Prostate gland (tissue), 2 donors: ENCODE measurements around the gene SYNC. TPM values are rescaled to one million over a fixed set of nuclear protein-coding genes. Genes with fewer than 3 reads are reported as not detected.

Source experiments
- DNase-seq: peaks from one replicate; pipeline ENCODE4 v3.0.0-alpha.2; 2019; ENCODE audit warnings: low spot score
- H3K27ac ChIP-seq, 2 donors: fragments of 200-600 bp; sonication (generic); 2 replicates each; pipeline ENCODE4 v1.5.1; 2017 to 2019
- H3K27me3 ChIP-seq: fragments of 200-600 bp; sonication (generic); replicated peaks from 2 replicates; pipeline ENCODE4 v1.5.1; 2019; ENCODE audit not compliant: insufficient read depth
- H3K36me3 ChIP-seq, 2 donors: fragments of 200-600 bp; sonication (generic); 1 replicate in 1 of 2; 2 replicates in 1 of 2; pipeline versions ENCODE4 v1.5.1 to v1.8.1; 2017 to 2019
- H3K4me1 ChIP-seq: fragments of 200-600 bp; sonication (generic); replicated peaks from 2 replicates; pipeline ENCODE4 v1.5.1; 2019
- H3K4me3 ChIP-seq, 2 donors: fragments of 200-600 bp; sonication (generic); 2 replicates each; pipeline ENCODE4 v1.5.1; 2017 to 2019
- H3K9me3 ChIP-seq: fragments of 200-600 bp; sonication (generic); 2 replicates; pipeline ENCODE4 v1.5.1; 2017
- POLR2A ChIP-seq: fragments of 450-650 bp; IDR thresholded peaks from one replicate; pipeline ENCODE4 v1.6.1; 2016; ENCODE audit warnings: antibody characterized with exemption, mild to moderate bottlenecking
- POLR2AphosphoS5 ChIP-seq: sonication (generic); formaldehyde crosslinking; IDR thresholded peaks from one replicate; pipeline ENCODE4 v1.6.1; 2017; ENCODE audit warnings: antibody characterized with exemption
- WGBS: methylation state at CpG from one replicate; pipeline ENCODE4 v1.1.5; 2018; 5-methylcytosine and 5-hydroxymethylcytosine counted together
- intact Hi-C: fragments of 100-400 bp; cut with DNase I; formaldehyde crosslinking; loops from one replicate; pipeline ENCODE4 v1.14.2; 2022
- total RNA-seq, 2 donors: library from RNA; depleted of rRNA; stranded (reverse); fragments of >200 nt; gene quantifications; one replicate each; pipeline ENCODE4 v1.1.0, GENCODE V29; 2016
- TF ChIP-seq, protein P1 (sequence below), 4 experiments: fragments of 200-600 bp in 2 of 4; fragments of 450-650 bp in 2 of 4; sonication (generic) in 2 of 4; IDR thresholded peaks; 1 replicate in 3 of 4; 2 replicates in 1 of 4; pipeline ENCODE4 v1.5.1; 2016 to 2019; ENCODE audit warnings: antibody characterized with exemption in 4 of 4, mild to moderate bottlenecking in 2 of 4, moderate library complexity in 2 of 4

Gene SYNC
- total RNA-seq, 2 donors from 2014 or later = 7.9 to 18.2 TPM

- Histone ChIP-seq H3K9me3 (no peaks in the 10 kb centered on the region), H3K27me3 (no peaks in the 10 kb centered on the region), H3K4me3 (no peak overlapping the region), H3K27ac (peak overlapping the region; percentile 19 to 35), H3K36me3 (no peaks in the 10 kb centered on the region), H3K4me1 (no peaks in the 10 kb centered on the region)
- TF ChIP-seq, protein P1, sequence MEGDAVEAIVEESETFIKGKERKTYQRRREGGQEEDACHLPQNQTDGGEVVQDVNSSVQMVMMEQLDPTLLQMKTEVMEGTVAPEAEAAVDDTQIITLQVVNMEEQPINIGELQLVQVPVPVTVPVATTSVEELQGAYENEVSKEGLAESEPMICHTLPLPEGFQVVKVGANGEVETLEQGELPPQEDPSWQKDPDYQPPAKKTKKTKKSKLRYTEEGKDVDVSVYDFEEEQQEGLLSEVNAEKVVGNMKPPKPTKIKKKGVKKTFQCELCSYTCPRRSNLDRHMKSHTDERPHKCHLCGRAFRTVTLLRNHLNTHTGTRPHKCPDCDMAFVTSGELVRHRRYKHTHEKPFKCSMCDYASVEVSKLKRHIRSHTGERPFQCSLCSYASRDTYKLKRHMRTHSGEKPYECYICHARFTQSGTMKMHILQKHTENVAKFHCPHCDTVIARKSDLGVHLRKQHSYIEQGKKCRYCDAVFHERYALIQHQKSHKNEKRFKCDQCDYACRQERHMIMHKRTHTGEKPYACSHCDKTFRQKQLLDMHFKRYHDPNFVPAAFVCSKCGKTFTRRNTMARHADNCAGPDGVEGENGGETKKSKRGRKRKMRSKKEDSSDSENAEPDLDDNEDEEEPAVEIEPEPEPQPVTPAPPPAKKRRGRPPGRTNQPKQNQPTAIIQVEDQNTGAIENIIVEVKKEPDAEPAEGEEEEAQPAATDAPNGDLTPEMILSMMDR (IDR thresholded peaks at IDR 0.05) = no peak
- no peak for TF ChIP-seq POLR2A
- no peak for TF ChIP-seq POLR2AphosphoS5
- DNase-seq = no peak
- 85% methylated on average over 6 of the region's 6 CpGs for WGBS
- intact Hi-C loops = no loop called here
These were observed 9.0 kb downstream of the SYNC start for GRCh38 chr1:32693455-32694174.

DNA sequence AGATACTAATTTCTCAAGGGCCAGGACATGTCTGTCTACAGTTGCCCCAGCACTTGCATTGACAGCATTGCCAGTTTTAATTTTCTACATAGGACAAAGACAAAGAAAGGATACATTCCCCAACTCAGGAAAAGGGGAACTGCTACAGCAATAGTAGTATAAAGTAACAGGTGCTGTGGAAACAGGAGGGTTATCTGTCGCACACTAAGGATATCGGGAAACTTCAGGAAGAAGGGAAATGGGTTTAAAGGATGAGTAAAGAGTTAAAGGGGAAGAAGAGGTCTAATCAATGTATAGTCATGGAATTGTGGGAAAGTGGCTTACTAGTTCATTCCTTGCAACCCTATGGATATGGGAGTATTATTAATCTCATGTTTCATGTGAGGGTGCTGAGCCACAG lies 16.2 kb downstream of the SYNC start:
- no peaks in the 10 kb centered on the region for H3K9me3 ChIP-seq
- peaks cover 9% of the 10 kb centered on the region for H3K4me1 ChIP-seq
- WGBS = 100% methylated on average over 2 of the region's 2 CpGs
- no peak for DNase-seq
- no peaks in the 10 kb centered on the region for H3K36me3 ChIP-seq
- intact Hi-C loops = no loop called here
- no peaks in the 10 kb centered on the region for H3K27me3 ChIP-seq
- no peak overlapping the region for H3K27ac ChIP-seq
- no peak for TF ChIP-seq POLR2A
- TF ChIP-seq, protein P1 (IDR thresholded peaks at IDR 0.05) = no peak
- no peak for TF ChIP-seq POLR2AphosphoS5
- H3K4me3 ChIP-seq = no peak overlapping the region

DNA sequence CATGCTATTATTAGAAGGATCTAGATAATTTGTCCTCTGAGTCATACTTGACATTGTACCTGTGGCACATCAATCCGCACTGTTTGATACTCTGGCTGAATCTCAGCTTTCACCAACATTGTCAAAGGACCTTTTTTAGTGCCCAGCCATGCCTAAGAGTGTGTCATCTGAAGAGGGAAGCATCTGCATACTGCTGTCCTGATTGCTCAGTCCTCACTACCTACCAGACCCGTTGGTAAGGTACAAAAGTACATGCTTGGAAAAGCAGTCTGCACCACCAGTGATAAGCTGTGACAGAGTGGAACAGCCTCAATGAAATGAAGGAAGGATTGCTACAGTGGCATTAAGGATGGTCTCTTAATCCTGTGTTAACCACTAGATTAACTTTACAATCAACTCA lies 17.1 kb downstream of the SYNC start:
- H3K36me3 ChIP-seq = no peaks in the 10 kb centered on the region
- no peak for DNase-seq
- no peaks in the 10 kb centered on the region for H3K9me3 ChIP-seq
- TF ChIP-seq POLR2AphosphoS5 (no peak), POLR2A (no peak)
- TF ChIP-seq, protein P1 (IDR thresholded peaks at IDR 0.05) = no peak
- intact Hi-C loops = no loop called here
- H3K4me1 ChIP-seq = peaks cover 9% of the 10 kb centered on the region
- H3K27ac ChIP-seq = no peak overlapping the region
- no peaks in the 10 kb centered on the region for H3K27me3 ChIP-seq
- 88% methylated on average over 2 of the region's 2 CpGs for WGBS
- no peak overlapping the region for H3K4me3 ChIP-seq

DNA sequence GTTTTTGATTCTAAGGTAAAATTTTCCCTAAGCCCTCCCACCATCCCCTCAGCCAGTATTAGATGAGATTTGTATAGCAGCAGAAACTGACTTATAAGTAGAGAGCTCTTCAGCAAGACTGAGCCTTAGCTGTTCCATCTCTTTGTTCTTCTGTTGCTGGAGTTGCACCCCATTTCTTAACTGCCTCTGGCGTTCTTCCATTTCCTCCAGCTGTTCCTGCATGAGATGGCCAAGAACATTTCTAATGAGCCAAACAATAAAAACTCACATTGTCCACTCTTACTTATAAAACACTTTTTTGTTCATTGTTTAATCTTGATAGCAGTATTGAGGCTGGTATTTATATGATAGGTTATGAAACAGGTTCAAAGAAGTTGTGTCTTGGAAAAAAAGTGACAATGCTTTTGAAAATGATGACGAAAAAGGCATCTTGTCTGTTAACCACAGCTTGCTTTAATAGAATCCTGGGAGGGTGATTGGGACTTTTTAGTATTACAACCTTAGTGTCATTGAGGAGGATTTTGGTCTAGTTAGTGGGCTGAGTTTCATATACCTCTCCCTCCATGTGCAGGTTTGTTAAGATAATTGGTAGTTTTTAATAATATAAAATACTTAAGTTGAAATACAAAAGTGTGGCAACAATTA lies 18.3 kb downstream of the SYNC start:
- intact Hi-C loops = no loop called here
- Histone ChIP-seq H3K9me3 (no peaks in the 10 kb centered on the region), H3K4me3 (no peak overlapping the region), H3K27ac (peak overlapping the region; percentile 3 to 44), H3K27me3 (no peaks in the 10 kb centered on the region), H3K4me1 (peaks cover 9% of the 10 kb centered on the region), H3K36me3 (no peaks in the 10 kb centered on the region)
- TF ChIP-seq, protein P1 (IDR thresholded peaks at IDR 0.05) = no peak
- peak; percentile 77 for TF ChIP-seq POLR2AphosphoS5
- WGBS = 8% methylated on average over 2 of the region's 2 CpGs
- peak; percentile 58 for DNase-seq

- 80% methylated on average over 3 of the region's 3 CpGs for WGBS
- Histone ChIP-seq H3K27ac (peak overlapping the region in 1 of 2 donors; percentile 3), H3K4me1 (peaks cover 9% of the 10 kb centered on the region), H3K9me3 (no peaks in the 10 kb centered on the region), H3K4me3 (no peak overlapping the region), H3K36me3 (no peaks in the 10 kb centered on the region), H3K27me3 (no peaks in the 10 kb centered on the region)
- TF ChIP-seq, protein P1 (IDR thresholded peaks at IDR 0.05) = no peak
- no peak for TF ChIP-seq POLR2A
- TF ChIP-seq POLR2AphosphoS5 = no peak
- no peak for DNase-seq
- intact Hi-C loops = no loop called here
These were observed 19.2 kb downstream of the SYNC start for GRCh38 chr1:32683397-32683796.
